NK-92 (cell line): ENCODE results near the gene SAP30L.

Source experiments
- DNase-seq: peaks from one replicate; lab custom pipeline; 2025; ENCODE audit not compliant: unreplicated experiment; lab: John Stamatoyannopoulos, UW

Gene SAP30L

GRCh38 chr5:154460172-154460571 lies 14.4 kb downstream of the SAP30L start:
- no peak for DNase-seq

GRCh38 chr5:154461531-154461930 lies 15.7 kb downstream of the SAP30L start:
- no peak for DNase-seq

GRCh38 chr5:154464438-154464837 lies 18.6 kb downstream of the SAP30L start:
- DNase-seq = no peak

- no peak for DNase-seq
These were observed 19.4 kb downstream of the SAP30L start for GRCh38 chr5:154465169-154465568.

- no peak for DNase-seq
These were observed 20.4 kb downstream of the SAP30L start for GRCh38 chr5:154466147-154466546.

GRCh38 chr5:154466671-154467070 lies 20.9 kb downstream of the SAP30L start:
- no peak for DNase-seq

GRCh38 chr5:154467655-154468354 lies 22.0 kb downstream of the SAP30L start:
- no peak for DNase-seq

- no peak for DNase-seq
These were observed 24.3 kb downstream of the SAP30L start for GRCh38 chr5:154470137-154470536.

GRCh38 chr5:154470947-154471870 lies 25.4 kb downstream of the SAP30L start:
- no peak for DNase-seq

GRCh38 chr5:154472871-154473580 lies 27.2 kb downstream of the SAP30L start:
- DNase-seq = no peak

GRCh38 chr5:154473581-154474283 lies 27.9 kb downstream of the SAP30L start:
- no peak for DNase-seq

GRCh38 chr5:154474396-154475334 lies 28.9 kb downstream of the SAP30L start:
- DNase-seq = no peak

- DNase-seq = no peak
These were observed 30.0 kb downstream of the SAP30L start for GRCh38 chr5:154475591-154476353.

GRCh38 chr5:154476354-154477205 lies 30.8 kb downstream of the SAP30L start:
- DNase-seq = no peak

- DNase-seq = no peak
These were observed 31.8 kb downstream of the SAP30L start for GRCh38 chr5:154477382-154478223.

GRCh38 chr5:154478224-154478565 lies 32.4 kb downstream of the SAP30L start, which contains the start of gene HAND1:
TSS of gene HAND1 (minus strand) at chr5:154478227. CDS start at chr5:154478008, 219 bp downstream.
- DNase-seq = no peak

GRCh38 chr5:154478752-154479159 lies 33.0 kb downstream of the SAP30L start:
- DNase-seq = no peak
